ENCODE data around the gene THSD7B.
"Not testable (repeated sequence)": the region's sequence is repeated elsewhere in the genome, so short reads cannot be mapped to it uniquely, and the experiment has no call there.

Gene THSD7B

DNA sequence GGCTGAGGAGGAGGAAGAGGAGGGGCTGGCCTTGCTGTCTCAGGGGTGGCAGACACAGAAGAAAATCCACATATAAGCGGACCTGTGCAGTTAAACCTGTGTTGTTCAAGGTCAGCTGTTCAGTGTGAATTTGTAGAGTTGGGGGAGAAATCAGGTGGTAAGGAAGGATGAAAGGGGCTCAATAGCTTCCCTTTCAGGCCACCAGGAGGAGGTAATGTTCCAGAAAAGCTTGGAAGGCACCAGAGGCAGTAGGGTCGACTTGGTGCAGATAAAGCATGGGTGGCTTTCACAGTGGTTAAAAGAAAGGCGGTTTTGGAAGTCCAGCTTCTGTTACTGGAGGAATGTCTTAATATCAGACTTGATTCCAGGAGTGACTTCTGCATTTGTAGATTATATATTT, 167.4 kb downstream of the THSD7B start:
- DNase-seq (ENCODE audit: low spot score), result no peak

DNA sequence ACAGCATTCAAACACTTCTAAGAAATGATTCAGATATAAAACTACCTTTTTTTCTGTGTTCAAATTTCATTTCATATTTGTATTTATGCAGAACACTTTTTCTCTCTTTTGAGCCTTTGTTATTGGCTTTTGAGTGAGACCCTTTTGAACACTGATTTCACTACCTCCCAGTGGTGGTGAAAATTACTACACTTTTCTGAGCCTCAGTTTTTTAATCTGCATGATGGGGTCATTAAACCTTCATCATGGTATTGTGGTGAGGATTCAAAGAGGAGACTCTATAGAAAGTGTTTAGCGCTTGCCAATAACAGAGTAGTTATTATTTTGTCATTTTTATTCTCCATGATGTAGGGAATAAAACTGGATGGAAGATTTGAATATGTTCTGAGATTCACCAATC, 169.8 kb downstream of the THSD7B start:
- no peak for DNase-seq (ENCODE audit: low spot score)

DNA sequence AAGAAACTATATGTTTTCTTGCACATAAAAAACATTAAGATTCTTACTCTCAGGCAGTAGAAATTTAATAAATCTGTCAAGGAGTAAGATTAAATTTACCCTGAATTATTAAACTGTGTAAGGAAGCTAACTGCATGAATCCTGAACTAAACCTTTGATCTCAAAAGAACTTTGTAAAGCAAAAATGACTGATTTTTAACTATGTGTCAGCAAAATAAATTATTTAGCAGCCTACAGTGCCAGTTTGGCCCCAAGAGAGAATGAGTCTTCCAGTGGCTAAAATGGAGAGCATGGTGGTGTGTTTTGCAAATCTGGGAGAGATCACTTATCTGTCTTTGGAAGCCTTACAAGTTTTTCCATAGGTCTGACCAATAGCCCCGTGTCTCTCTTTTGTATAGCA, 190.7 kb downstream of the THSD7B start:
- DNase-seq (ENCODE audit: low spot score), result no peak

GRCh38 chr2:136957044-136957443, 191.7 kb downstream of the THSD7B start:
- DNase-seq (ENCODE audit: low spot score), result no peak

- no peak for DNase-seq (ENCODE audit: low spot score)
Measured at GRCh38 chr2:136962105-136962725, 196.9 kb downstream of the THSD7B start.

DNA sequence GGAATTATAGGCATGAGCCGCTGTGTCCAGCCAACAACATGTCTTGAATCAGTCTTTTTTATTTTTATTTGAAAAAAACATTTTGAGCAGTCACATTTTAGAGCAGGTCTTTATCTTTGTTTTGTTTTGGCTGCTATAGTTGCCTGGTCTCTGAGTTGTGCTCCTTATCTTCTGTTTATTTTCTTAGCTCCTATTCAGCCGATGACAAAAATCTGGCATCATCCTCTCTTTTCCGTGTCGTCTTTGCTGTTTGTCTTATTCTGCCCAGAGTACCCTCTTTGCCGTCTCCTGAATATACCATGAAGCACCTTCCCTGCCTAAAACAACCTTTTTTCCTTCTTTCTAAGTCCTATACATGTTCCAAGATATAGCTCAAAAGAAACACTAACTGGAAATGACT, 201.1 kb downstream of the THSD7B start:
- no peak for DNase-seq (ENCODE audit: low spot score)

DNA sequence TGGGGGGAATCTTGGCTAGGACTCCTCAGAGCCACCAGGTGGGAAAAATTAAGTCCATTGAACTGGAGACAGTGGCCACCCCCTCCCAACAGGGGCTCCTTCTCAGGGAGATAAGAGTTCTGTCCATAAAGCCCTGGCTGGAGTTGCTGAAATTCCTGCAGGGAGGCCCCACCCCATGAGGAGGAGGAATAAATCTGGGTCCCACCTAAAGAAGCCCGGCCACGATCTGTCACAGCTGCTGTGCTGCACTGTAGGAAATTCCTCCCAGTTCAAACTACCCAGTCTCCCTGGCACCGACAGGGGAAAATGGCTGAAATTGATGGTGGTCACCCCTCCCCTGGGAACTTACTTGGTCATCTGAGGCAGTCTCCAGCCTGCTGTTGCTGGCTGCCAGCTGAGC, 215.0 kb downstream of the THSD7B start:
- no peak for DNase-seq (ENCODE audit: low spot score)

DNA sequence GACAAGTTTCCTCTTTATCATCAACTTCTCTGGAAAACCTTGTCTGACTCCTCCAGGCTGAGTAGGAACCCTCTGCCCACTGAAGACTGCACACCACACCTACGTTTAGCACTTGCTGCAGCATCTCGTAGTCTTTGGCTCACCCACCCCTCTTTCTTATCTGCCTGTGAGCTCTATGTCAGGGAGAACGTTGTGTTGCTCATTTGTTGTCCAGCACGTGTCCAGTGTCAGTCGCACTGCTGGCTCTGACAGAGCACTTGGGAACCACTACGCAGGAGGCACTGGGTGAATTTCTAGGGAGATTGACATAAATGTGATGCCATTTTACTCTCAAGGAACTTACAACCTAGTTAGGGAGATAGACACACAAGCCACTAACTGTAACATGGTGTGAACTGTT, 216.3 kb downstream of the THSD7B start:
- DNase-seq (ENCODE audit: low spot score), result not testable (repeated sequence)

- no peak for DNase-seq (ENCODE audit: low spot score)
Measured at GRCh38 chr2:136985044-136985443, 219.7 kb downstream of the THSD7B start.

- DNase-seq (ENCODE audit: low spot score), result no peak
Measured at GRCh38 chr2:136986605-136987221, 221.4 kb downstream of the THSD7B start.

DNA sequence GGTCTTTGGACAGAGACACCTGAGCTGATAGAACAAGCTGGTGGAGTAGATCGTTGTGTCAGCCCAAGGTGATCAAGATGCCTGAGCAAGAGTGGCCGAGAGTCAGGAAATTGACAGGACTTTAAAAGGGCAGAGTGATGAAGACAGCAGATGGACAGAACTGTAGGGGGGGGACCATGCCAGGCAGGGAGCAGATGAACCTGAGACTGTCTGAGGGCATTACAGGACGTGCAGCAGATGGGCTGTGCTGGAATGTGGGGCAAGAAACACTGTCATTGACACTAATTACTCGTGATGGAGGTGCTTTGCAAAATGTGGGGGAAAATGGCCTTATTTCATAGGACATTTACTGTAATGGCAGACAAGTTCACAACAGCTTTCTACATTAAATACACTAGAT, 225.0 kb downstream of the THSD7B start:
- DNase-seq (ENCODE audit: low spot score), result no peak

GRCh38 chr2:136994793-136995192, 229.4 kb downstream of the THSD7B start:
- no peak for DNase-seq (ENCODE audit: low spot score)

GRCh38 chr2:136997557-136997956, 232.2 kb downstream of the THSD7B start:
- DNase-seq (ENCODE audit: low spot score), result no peak

GRCh38 chr2:137000811-137001210, 235.5 kb downstream of the THSD7B start:
- DNase-seq (ENCODE audit: low spot score), result no peak

- no peak for DNase-seq (ENCODE audit: low spot score)
Measured at GRCh38 chr2:137002896-137003295, 237.6 kb downstream of the THSD7B start.

- DNase-seq (ENCODE audit: low spot score), result no peak
Measured at GRCh38 chr2:137005210-137005609, 239.9 kb downstream of the THSD7B start.

GRCh38 chr2:137007938-137008337, 242.6 kb downstream of the THSD7B start:
- DNase-seq (ENCODE audit: low spot score), result no peak

DNA sequence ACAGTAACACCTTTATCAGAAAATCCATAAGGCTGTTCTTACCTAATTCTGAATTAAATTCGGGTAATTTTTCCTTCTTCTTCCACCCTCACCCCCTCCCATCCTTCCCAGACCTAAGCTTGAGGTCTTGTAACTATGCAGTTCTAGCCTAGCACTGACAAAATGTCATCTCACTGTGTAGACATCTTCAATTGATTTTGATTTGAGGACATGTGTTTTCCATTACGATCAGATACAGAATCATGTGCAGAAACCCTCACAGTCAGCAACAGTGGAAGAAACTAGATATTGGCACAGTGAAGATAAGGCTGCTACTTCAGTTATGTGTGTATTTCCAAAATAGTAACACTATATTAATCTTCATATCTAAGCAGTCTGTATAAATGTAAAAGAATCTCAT, 244.6 kb downstream of the THSD7B start:
- DNase-seq (ENCODE audit: low spot score), result no peak

- DNase-seq (ENCODE audit: low spot score), result no peak
Measured at GRCh38 chr2:137020452-137021196, 255.3 kb downstream of the THSD7B start.

DNA sequence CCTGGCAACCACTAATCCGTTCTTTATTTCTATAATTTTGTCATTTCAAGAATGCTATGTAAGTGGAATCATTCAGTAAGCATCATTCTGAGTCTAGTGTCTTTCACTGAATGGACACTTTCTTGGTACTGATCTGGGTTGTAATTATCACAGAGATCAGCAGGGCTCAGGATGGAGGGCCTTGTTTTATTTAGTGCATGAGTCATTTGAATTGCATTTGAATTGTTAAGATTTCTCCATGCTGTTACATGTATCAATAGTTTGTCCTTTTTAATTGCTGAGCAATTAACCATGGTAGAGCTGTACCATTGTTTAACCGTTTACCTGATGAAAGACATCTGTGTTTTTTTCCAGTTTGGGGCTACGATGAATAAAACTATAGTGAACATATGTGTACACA, 256.4 kb downstream of the THSD7B start:
- no peak for DNase-seq (ENCODE audit: low spot score)

DNA sequence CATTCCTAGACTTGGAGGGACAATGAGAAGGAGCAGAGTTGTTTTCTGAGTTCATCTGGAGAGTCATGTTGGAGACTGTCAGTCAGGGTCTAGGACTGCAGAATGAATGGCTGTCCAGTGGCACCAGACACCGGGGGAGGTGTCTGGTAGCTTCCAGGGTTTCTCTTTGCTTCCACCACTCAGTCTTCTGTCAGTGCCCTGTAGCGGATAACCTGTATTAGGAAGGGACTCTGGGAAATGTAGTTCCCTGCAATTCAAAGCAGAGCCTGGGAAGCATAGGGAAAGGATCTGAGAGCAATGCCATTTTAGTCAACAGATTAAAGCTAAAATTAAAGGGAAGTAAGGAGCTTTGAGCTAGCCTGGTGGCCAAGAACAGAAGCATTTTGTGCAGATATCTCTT, 257.9 kb downstream of the THSD7B start:
- no peak for DNase-seq (ENCODE audit: low spot score)

GRCh38 chr2:137031731-137032130, 266.4 kb downstream of the THSD7B start:
- DNase-seq (ENCODE audit: low spot score), result no peak

GRCh38 chr2:137036619-137037018, 271.3 kb downstream of the THSD7B start:
- no peak for DNase-seq (ENCODE audit: low spot score)

Measured in germinal center (tissue), 1 donor.